OCI-LY7 (cell line): ENCODE measurements around the gene RSBN1L. TPM values are rescaled to one million over a fixed set of nuclear protein-coding genes. Genes with fewer than 3 reads are reported as not detected.

Source experiments
- BruUV-seq: library from RNA; stranded (reverse); fragments of 400-500 nt; replicated peaks from 2 replicates; lab custom pipeline; 2021; lab: Mats Ljungman, UMichigan
- CTCF ChIA-PET: fragments of 300-600 bp; sonication (Branson Sonifier 250); formaldehyde crosslinking; loops from one replicate; lab custom pipeline; 2022; ENCODE audit warnings: antibody characterized with exemption; ENCODE audit not compliant: unreplicated experiment; lab: Charles Lee
- POLR2A ChIA-PET: fragments of 300-600 bp; sonication (Branson Sonifier 250); formaldehyde crosslinking; loops from one replicate; lab custom pipeline; 2022; ENCODE audit warnings: antibody characterized with exemption; lab: Charles Lee
- DNase-seq: peaks from one replicate; pipeline ENCODE4 v3.0.0-alpha.2; 2015; ENCODE audit warnings: low spot score
- H2AFZ ChIP-seq: fragments of 200-600 bp; sonication (generic), shearing (Covaris generic); 2 replicates; pipeline ENCODE4 v1.6.1; 2014; ENCODE audit warnings: mild to moderate bottlenecking, antibody characterized with exemption, low read length, moderate library complexity
- H3K27ac ChIP-seq: fragments of 200-600 bp; sonication (generic); 2 replicates; pipeline ENCODE4 v1.5.1; 2014; ENCODE audit warnings: mixed run types, low read depth, mild to moderate bottlenecking, moderate library complexity, low read length, inconsistent platforms; ENCODE audit not compliant: poor library complexity, severe bottlenecking
- H3K36me3 ChIP-seq: fragments of 200-600 bp; sonication (generic); 2 replicates; pipeline ENCODE4 v1.6.1; 2014; ENCODE audit warnings: mild to moderate bottlenecking, antibody characterized with exemption, low read length, moderate library complexity, mixed read lengths; ENCODE audit not compliant: insufficient read depth
- H3K4me1 ChIP-seq: fragments of 200-600 bp; sonication (generic); 2 replicates; pipeline ENCODE4 v1.5.1; 2014; ENCODE audit warnings: mild to moderate bottlenecking, low read length; ENCODE audit not compliant: insufficient read depth, poor library complexity, severe bottlenecking
- H3K4me2 ChIP-seq: fragments of 200-600 bp; sonication (generic); 2 replicates; pipeline ENCODE4 v1.6.1; 2014; ENCODE audit warnings: mild to moderate bottlenecking, low read length
- H3K4me3 ChIP-seq: fragments of 200-600 bp; sonication (generic); 2 replicates; pipeline ENCODE4 v1.5.1; 2014; ENCODE audit warnings: mild to moderate bottlenecking, low read depth, low read length; ENCODE audit not compliant: poor library complexity, severe bottlenecking
- H3K79me2 ChIP-seq: fragments of 200-600 bp; sonication (generic); 2 replicates; pipeline ENCODE4 v1.6.1; 2016; ENCODE audit warnings: low read depth, mild to moderate bottlenecking, low read length, moderate library complexity, mixed read lengths; ENCODE audit not compliant: insufficient read depth
- H3K9me2 ChIP-seq: fragments of 200-600 bp; sonication (generic); 2 replicates; pipeline ENCODE4 v1.6.1; 2016; ENCODE audit warnings: mild to moderate bottlenecking, low read length, mixed read lengths; ENCODE audit not compliant: insufficient read depth
- H3K9me3 ChIP-seq: fragments of 200-600 bp; sonication (generic); 2 replicates; pipeline ENCODE4 v1.6.1; 2014; ENCODE audit warnings: mild to moderate bottlenecking, mixed run types, low read length, mixed read lengths
- H4K20me1 ChIP-seq: fragments of 200-600 bp; sonication (generic); 2 replicates; pipeline ENCODE4 v1.6.1; 2014; ENCODE audit warnings: mild to moderate bottlenecking, antibody characterized with exemption, low read length, moderate library complexity, mixed read lengths; ENCODE audit not compliant: insufficient read depth
- CTCF ChIP-seq: fragments of 200-600 bp; sonication (generic); conservative IDR thresholded peaks from 2 replicates; pipeline ENCODE4 v1.5.1; 2014; ENCODE audit warnings: mild to moderate bottlenecking, antibody characterized with exemption, low read length, moderate library complexity, mixed read lengths
- EZH2phosphoT487 ChIP-seq: fragments of 200-600 bp; sonication (generic); IDR thresholded peaks from 2 replicates; pipeline ENCODE4 v1.6.1; 2018; ENCODE audit warnings: low read depth, borderline replicate concordance, mild to moderate bottlenecking, mixed run types, antibody characterized with exemption, low read length, moderate library complexity, mixed read lengths
- intact Hi-C: fragments of 100-400 bp; cut with micrococcal nuclease; formaldehyde crosslinking; loops from one replicate; pipeline ENCODE4 v1.10.0; 2022; ENCODE audit not compliant: unreplicated experiment
- total RNA-seq, 2 experiments: library from RNA; depleted of rRNA in 1 of 2; stranded (reverse); fragments of >200 nt in 1 of 2; shearing (Covaris generic) in 1 of 2; gene quantifications; 2 replicates each; pipeline ENCODE4 v1.2.3, GENCODE V29; 2014 to 2022

RSBN1L gene
- total RNA-seq, 2 experiments from 2014 or later = 23.3 to 30.4 TPM

GRCh38 chr7:77729574-77730348 is 33.5 kb downstream of the RSBN1L start:
- no peak overlapping the region for H3K4me3 ChIP-seq
- peaks cover 22% of the 10 kb centered on the region for H3K36me3 ChIP-seq
- POLR2A ChIA-PET = interaction anchor here (1.2 kb wide), 2 partner anchors 8 to 11 kb away, joined by 4 to 5 read pairs; no protein-coding TSS in a partner anchor
- peaks cover 99% of the 10 kb centered on the region for H3K79me2 ChIP-seq
- no peak overlapping the region for H2AFZ ChIP-seq
- peaks cover 32% of the 10 kb centered on the region for H4K20me1 ChIP-seq
- no peak overlapping the region for H3K27ac ChIP-seq
- intact Hi-C loops = no loop called here
- CTCF ChIA-PET = no interaction called here
- no peaks in the 10 kb centered on the region for H3K9me3 ChIP-seq
- no TSS peak for BruUV-seq
- H3K9me2 ChIP-seq = no peaks in the 10 kb centered on the region
- DNase-seq = no peak
- TF ChIP-seq EZH2phosphoT487 (no peak), CTCF (no peak)
- H3K4me1 ChIP-seq = peaks cover 11% of the 10 kb centered on the region
- no peak overlapping the region for H3K4me2 ChIP-seq

- H4K20me1 ChIP-seq = peaks cover 35% of the 10 kb centered on the region
- no peak overlapping the region for H3K4me3 ChIP-seq
- TF ChIP-seq EZH2phosphoT487 (no peak), CTCF (no peak)
- POLR2A ChIA-PET = interaction anchor here (0.7 to 0.9 kb wide), 2 partner anchors 8 to 359 kb away, joined by 3 to 5 read pairs; no protein-coding TSS in a partner anchor
- no peak for DNase-seq
- CTCF ChIA-PET = no interaction called here
- no peaks in the 10 kb centered on the region for H3K9me2 ChIP-seq
- BruUV-seq = no TSS peak
- H3K4me1 ChIP-seq = peaks cover 11% of the 10 kb centered on the region
- peaks cover 99% of the 10 kb centered on the region for H3K79me2 ChIP-seq
- H3K9me3 ChIP-seq = no peaks in the 10 kb centered on the region
- H3K36me3 ChIP-seq = peaks cover 23% of the 10 kb centered on the region
- H2AFZ ChIP-seq = no peak overlapping the region
- intact Hi-C loops = no loop called here
- H3K4me2 ChIP-seq = no peak overlapping the region
- H3K27ac ChIP-seq = no peak overlapping the region
These were observed 35.5 kb downstream of the RSBN1L start for GRCh38 chr7:77731716-77732115.
